ENCODE data around the gene NAALADL2.

Gene NAALADL2

GRCh38 chr3:175741951-175742350, 882.8 kb downstream of the NAALADL2 start:
- no peaks in the 10 kb centered on the region for H3K27me3 ChIP-seq (ENCODE audit: low read depth, low read length)
- TF ChIP-seq EZH2phosphoT487 (IDR thresholded peaks at IDR 0.05; ENCODE audit: low read depth) (no peak), CTCF (IDR thresholded peaks at IDR 0.05; ENCODE audit: low read depth, low read length) (no peak)
- H3K4me3 ChIP-seq (ENCODE audit: low read length), result no peak overlapping the region
- H4K20me1 ChIP-seq (ENCODE audit: insufficient read depth, low read length), result no peaks in the 10 kb centered on the region
- H3K79me2 ChIP-seq (ENCODE audit: low read length), result no peaks in the 10 kb centered on the region
- no peaks in the 10 kb centered on the region for H3K9me3 ChIP-seq (ENCODE audit: insufficient read depth, low read length)
- H2AFZ ChIP-seq (ENCODE audit: low read depth, low read length), result no peak overlapping the region
- H3K9ac ChIP-seq (ENCODE audit: low read length), result no peak overlapping the region
- H3K36me3 ChIP-seq (replicated peaks; ENCODE audit: low read depth, low read length), result no peaks in the 10 kb centered on the region
- peaks cover 13% of the 10 kb centered on the region for H3K4me1 ChIP-seq (ENCODE audit: low read length)
- H3K27ac ChIP-seq (ENCODE audit: low read length), result no peak overlapping the region
- H3K4me2 ChIP-seq (ENCODE audit: low read length), result no peak overlapping the region

- Histone ChIP-seq H3K4me2 (ENCODE audit: low read length) (no peak overlapping the region), H2AFZ (ENCODE audit: low read depth, low read length) (no peak overlapping the region), H3K4me1 (ENCODE audit: low read length) (peaks cover 6% of the 10 kb centered on the region), H4K20me1 (ENCODE audit: insufficient read depth, low read length) (no peaks in the 10 kb centered on the region), H3K79me2 (ENCODE audit: low read length) (no peaks in the 10 kb centered on the region), H3K27ac (ENCODE audit: low read length) (no peak overlapping the region), H3K9me3 (ENCODE audit: insufficient read depth, low read length) (no peaks in the 10 kb centered on the region), H3K4me3 (ENCODE audit: low read length) (no peak overlapping the region), H3K9ac (ENCODE audit: low read length) (no peak overlapping the region), H3K27me3 (ENCODE audit: low read depth, low read length) (no peaks in the 10 kb centered on the region), H3K36me3 (replicated peaks; ENCODE audit: low read depth, low read length) (no peaks in the 10 kb centered on the region)
- TF ChIP-seq CTCF (IDR thresholded peaks at IDR 0.05; ENCODE audit: low read depth, low read length) (no peak), EZH2phosphoT487 (IDR thresholded peaks at IDR 0.05; ENCODE audit: low read depth) (no peak)
These were observed 884.7 kb downstream of the NAALADL2 start for GRCh38 chr3:175743733-175744400.

- Histone ChIP-seq H4K20me1 (ENCODE audit: insufficient read depth, low read length) (no peaks in the 10 kb centered on the region), H3K27ac (ENCODE audit: low read length) (no peak overlapping the region), H3K36me3 (replicated peaks; ENCODE audit: low read depth, low read length) (no peaks in the 10 kb centered on the region), H3K9me3 (ENCODE audit: insufficient read depth, low read length) (no peaks in the 10 kb centered on the region), H3K9ac (ENCODE audit: low read length) (no peak overlapping the region), H3K79me2 (ENCODE audit: low read length) (no peaks in the 10 kb centered on the region), H3K4me1 (ENCODE audit: low read length) (no peaks in the 10 kb centered on the region), H2AFZ (ENCODE audit: low read depth, low read length) (no peak overlapping the region), H3K4me3 (ENCODE audit: low read length) (no peak overlapping the region), H3K4me2 (ENCODE audit: low read length) (no peak overlapping the region), H3K27me3 (ENCODE audit: low read depth, low read length) (no peaks in the 10 kb centered on the region)
- TF ChIP-seq EZH2phosphoT487 (IDR thresholded peaks at IDR 0.05; ENCODE audit: low read depth) (no peak), CTCF (IDR thresholded peaks at IDR 0.05; ENCODE audit: low read depth, low read length) (no peak)
These were observed 887.2 kb downstream of the NAALADL2 start for GRCh38 chr3:175746308-175746707.

- no peaks in the 10 kb centered on the region for H3K79me2 ChIP-seq (ENCODE audit: low read length)
- no peaks in the 10 kb centered on the region for H3K4me1 ChIP-seq (ENCODE audit: low read length)
- H3K36me3 ChIP-seq (replicated peaks; ENCODE audit: low read depth, low read length), result no peaks in the 10 kb centered on the region
- no peak overlapping the region for H3K27ac ChIP-seq (ENCODE audit: low read length)
- H3K27me3 ChIP-seq (ENCODE audit: low read depth, low read length), result no peaks in the 10 kb centered on the region
- TF ChIP-seq CTCF (IDR thresholded peaks at IDR 0.05; ENCODE audit: low read depth, low read length) (no peak), EZH2phosphoT487 (IDR thresholded peaks at IDR 0.05; ENCODE audit: low read depth) (no peak)
- no peak overlapping the region for H3K4me3 ChIP-seq (ENCODE audit: low read length)
- H3K9ac ChIP-seq (ENCODE audit: low read length), result no peak overlapping the region
- H2AFZ ChIP-seq (ENCODE audit: low read depth, low read length), result no peak overlapping the region
- H3K4me2 ChIP-seq (ENCODE audit: low read length), result no peak overlapping the region
- H4K20me1 ChIP-seq (ENCODE audit: insufficient read depth, low read length), result no peaks in the 10 kb centered on the region
- no peaks in the 10 kb centered on the region for H3K9me3 ChIP-seq (ENCODE audit: insufficient read depth, low read length)
These were observed 889.1 kb downstream of the NAALADL2 start for GRCh38 chr3:175748087-175748730.

All from OCI-LY3 (cell line).